Ishikawa (cell line): Measurements from ENCODE around the gene PLXDC2.

Experiments used
- CEBPB ChIP-seq: IDR thresholded peaks from 2 replicates; pipeline ENCODE4 v1.6.1; 2012
- EGR1 ChIP-seq: IDR thresholded peaks from 2 replicates; pipeline ENCODE4 v1.6.1; 2012
- EP300 ChIP-seq: IDR thresholded peaks from 2 replicates; pipeline ENCODE4 v1.6.1; 2012; ENCODE audit warnings: borderline replicate concordance
- MAX ChIP-seq: IDR thresholded peaks from 2 replicates; pipeline ENCODE4 v1.6.1; 2012
- NFIC ChIP-seq: IDR thresholded peaks from 2 replicates; pipeline ENCODE4 v1.6.1; 2012
- RAD21 ChIP-seq: IDR thresholded peaks from 2 replicates; pipeline ENCODE4 v1.6.1; 2012; ENCODE audit warnings: low read depth
- REST ChIP-seq: IDR thresholded peaks from 2 replicates; pipeline ENCODE4 v1.6.1; 2012; ENCODE audit warnings: low read depth, mild to moderate bottlenecking
- TAF1 ChIP-seq: IDR thresholded peaks from 2 replicates; pipeline ENCODE4 v1.6.1; 2012; ENCODE audit warnings: low read depth, mild to moderate bottlenecking
- TCF12 ChIP-seq: IDR thresholded peaks from 2 replicates; pipeline ENCODE4 v1.6.1; 2012; ENCODE audit warnings: low read depth
- TEAD4 ChIP-seq: IDR thresholded peaks from 2 replicates; pipeline ENCODE4 v1.6.1; 2012
- USF1 ChIP-seq: IDR thresholded peaks from 2 replicates; pipeline ENCODE4 v1.6.1; 2012
- YY1 ChIP-seq: IDR thresholded peaks from 2 replicates; pipeline ENCODE4 v1.6.1; 2012; ENCODE audit warnings: low read depth

- no peak for TF ChIP-seq EGR1
- no peak for TF ChIP-seq CEBPB
- TF ChIP-seq NFIC, result no peak
- TF ChIP-seq TEAD4, result no peak
- no peak for TF ChIP-seq REST
- TF ChIP-seq RAD21, result no peak
- TF ChIP-seq MAX, result no peak
- no peak for TF ChIP-seq USF1
- no peak for TF ChIP-seq EP300
- TF ChIP-seq TAF1, result no peak
- TF ChIP-seq TCF12, result no peak
- TF ChIP-seq YY1, result no peak
Measured at GRCh38 chr10:20090831-20091230, 274.6 kb downstream of the PLXDC2 start.
